NB4 (cell line): Measurements from ENCODE around the gene PDE4B.

ENCODE experiments used
- CTCF ChIP-seq: IDR thresholded peaks from one replicate; pipeline ENCODE4 v1.5.1; 2012; ENCODE audit warnings: low read depth, low read length
- POLR2A ChIP-seq: IDR thresholded peaks from 2 replicates; pipeline ENCODE4 v1.6.1; 2011; ENCODE audit warnings: mild to moderate bottlenecking; ENCODE audit not compliant: insufficient read length; ENCODE audit errors: extremely low read depth
- TF ChIP-seq, protein P1 (sequence below): IDR thresholded peaks from 2 replicates; pipeline ENCODE4 v1.6.1; 2011; ENCODE audit warnings: low read depth, low read length

DNA sequence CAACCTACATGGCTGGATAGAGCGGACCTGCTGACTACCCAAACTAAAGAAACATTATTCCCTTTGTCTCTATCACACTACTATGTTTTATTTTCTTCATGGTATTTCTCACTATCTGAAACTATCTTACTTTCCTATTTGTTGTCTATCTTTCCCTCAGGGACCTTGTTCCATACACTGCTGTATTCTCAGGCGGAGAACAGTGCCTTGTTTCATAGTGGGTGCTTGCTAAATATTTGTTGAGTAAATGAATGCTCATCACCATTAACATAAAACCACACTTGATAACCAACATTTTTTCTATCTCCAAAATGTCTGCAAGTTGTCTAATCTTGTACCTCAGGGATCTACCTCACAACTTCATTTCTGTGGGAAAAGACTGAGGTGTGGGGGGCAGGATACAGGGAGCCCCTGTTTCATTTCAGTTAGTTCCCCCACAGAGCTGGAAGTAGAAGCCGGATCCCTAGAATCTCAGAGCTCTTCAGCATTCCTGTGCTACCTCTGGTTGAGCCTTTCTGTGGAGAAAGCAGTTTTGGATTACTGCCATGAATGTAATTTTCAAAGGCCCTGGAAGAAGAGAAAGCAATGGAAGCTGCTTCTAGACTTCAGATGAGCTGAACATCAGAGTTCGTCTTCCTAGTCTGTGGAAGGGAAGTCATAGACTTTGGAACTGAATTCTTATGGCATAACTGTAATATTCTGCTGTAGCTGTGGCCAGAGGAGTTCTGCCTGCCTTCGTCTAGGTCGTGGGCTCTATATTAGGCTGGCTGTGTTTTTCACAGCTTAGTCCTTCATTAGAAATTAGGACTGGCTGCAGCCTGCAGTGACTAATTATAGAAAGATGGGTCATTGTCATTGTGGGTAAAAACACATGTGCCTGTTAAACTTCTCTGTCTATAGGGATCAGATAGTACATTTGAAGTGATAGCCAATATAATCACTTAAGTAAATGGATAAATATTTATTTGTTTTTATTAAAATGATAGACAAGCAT lies 448.1 kb downstream of the PDE4B start:
- TF ChIP-seq CTCF (no peak), POLR2A (no peak)
- TF ChIP-seq, protein P1, sequence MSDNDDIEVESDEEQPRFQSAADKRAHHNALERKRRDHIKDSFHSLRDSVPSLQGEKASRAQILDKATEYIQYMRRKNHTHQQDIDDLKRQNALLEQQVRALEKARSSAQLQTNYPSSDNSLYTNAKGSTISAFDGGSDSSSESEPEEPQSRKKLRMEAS = no peak
